K562 (cell line): Measurements from ENCODE around the gene CRYBG1. TPM values are rescaled to one million over a fixed set of nuclear protein-coding genes. Genes with fewer than 3 reads are reported as not detected.

Source experiments
- ATAC-seq: fragments of 200-7000 bp; cut with Tn5 transposase; 3 replicates; pipeline ENCODE4 v1.9.1; 2020; ENCODE audit warnings: moderate library complexity
- BruUV-seq: library from RNA; stranded (reverse); fragments of 400-500 nt; replicated peaks from 2 replicates; lab custom pipeline; 2021; lab: Mats Ljungman, UMichigan
- CTCF ChIA-PET: fragments of 300-600 bp; formaldehyde crosslinking; extraction: SDS; loops from one replicate; lab custom pipeline; 2021; ENCODE audit warnings: low intra/inter-chr PET ratio; lab: Yijun Ruan, JAX
- POLR2A ChIA-PET: fragments of 300-600, 350-650 bp; sonication (Branson Sonifier 250); formaldehyde crosslinking; extraction: SDS; loops from one replicate; lab custom pipeline; 2021; ENCODE audit warnings: antibody characterized with exemption, inconsistent platforms; lab: Yijun Ruan, JAX
- DNase-seq, 4 experiments: peaks; one replicate each; pipeline versions ENCODE4 v3.0.0 to v3.0.0-alpha.2; 2011 to 2018; ENCODE audit warnings: low spot score in 3 of 4, mixed read lengths in 3 of 4; ENCODE audit errors: extremely low read depth in 1 of 4
- FAIRE-seq: peaks from 2 replicates; lab custom pipeline; 2011; peaks lifted over from hg19 to GRCh38; lab: Jason Lieb, UNC
- H2AFZ ChIP-seq: 2 replicates; pipeline ENCODE4 v1.6.0; 2011; ENCODE audit warnings: low read depth, low read length, control low read depth, inconsistent platforms
- H3K27ac ChIP-seq: fragments of 200-600 bp; 3 replicates; pipeline ENCODE4 v1.8.0; 2011; ENCODE audit warnings: low read depth, mild to moderate bottlenecking, control low read depth, inconsistent platforms, low read length, moderate library complexity, mixed read lengths; ENCODE audit errors: extremely low read depth
- H3K27me3 ChIP-seq, 2 experiments: fragments of 300-600 bp in 1 of 2; 2 replicates in 1 of 2; 3 replicates in 1 of 2; pipeline versions ENCODE4 v1.6.0 to v1.8.0; 2011; ENCODE audit warnings: inconsistent platforms in 2 of 2, low read length in 2 of 2, mild to moderate bottlenecking in 1 of 2, mixed read lengths in 1 of 2, moderate library complexity in 1 of 2; ENCODE audit not compliant: control insufficient read depth in 2 of 2, insufficient read depth in 2 of 2
- H3K36me3 ChIP-seq: fragments of 300-600 bp; 3 replicates; pipeline ENCODE4 v1.8.0; 2011; ENCODE audit warnings: mild to moderate bottlenecking, low read length, inconsistent platforms; ENCODE audit not compliant: control insufficient read depth, insufficient read depth
- H3K4me1 ChIP-seq, 2 experiments: fragments of 200-600 bp in 1 of 2; replicated peaks in 1 of 2; 2 replicates in 1 of 2; 3 replicates in 1 of 2; pipeline versions ENCODE4 v1.5.1 to v1.8.0; 2011; ENCODE audit warnings: inconsistent platforms in 2 of 2, low read length in 2 of 2, mild to moderate bottlenecking in 1 of 2, mixed read lengths in 1 of 2, moderate library complexity in 1 of 2; ENCODE audit not compliant: control insufficient read depth in 2 of 2, insufficient read depth in 2 of 2
- H3K4me2 ChIP-seq: 2 replicates; pipeline ENCODE4 v1.6.1; 2011; ENCODE audit warnings: low read length, control low read depth, inconsistent platforms, mixed read lengths; ENCODE audit not compliant: insufficient read depth
- H3K4me3 ChIP-seq: fragments of 200-600 bp; sonication (generic), shearing (Covaris generic); 2 replicates; pipeline ENCODE4 v1.5.1; 2016; ENCODE audit warnings: control low read depth, inconsistent platforms
- H3K79me2 ChIP-seq: fragments of 200-600 bp; 3 replicates; pipeline ENCODE4 v1.8.0; 2011; ENCODE audit warnings: low read length, inconsistent platforms; ENCODE audit not compliant: control insufficient read depth, insufficient read depth
- H3K9ac ChIP-seq, 2 experiments: 2 replicates each; pipeline versions ENCODE4 v1.6.0 to v1.6.1; 2011; ENCODE audit warnings: low read depth in 2 of 2, low read length in 2 of 2, control low read depth in 1 of 2, inconsistent platforms in 1 of 2, mild to moderate bottlenecking in 1 of 2, mixed read lengths in 1 of 2; ENCODE audit not compliant: insufficient read depth in 1 of 2
- H3K9me1 ChIP-seq: one replicate; pipeline ENCODE4 v1.6.0; 2011; ENCODE audit warnings: inconsistent platforms, mild to moderate bottlenecking, low read length, moderate library complexity; ENCODE audit not compliant: control insufficient read depth, insufficient read depth
- H3K9me3 ChIP-seq: replicated peaks from 2 replicates; pipeline ENCODE4 v1.5.1; 2011; ENCODE audit warnings: low read depth, low read length, inconsistent platforms; ENCODE audit not compliant: control insufficient read depth, insufficient read depth
- H4K20me1 ChIP-seq: replicated peaks from 2 replicates; pipeline ENCODE4 v1.6.1; 2011; ENCODE audit warnings: low read length, inconsistent platforms, mixed read lengths; ENCODE audit not compliant: control insufficient read depth, insufficient read depth
- ARHGAP35 ChIP-seq: fragments of 450-650 bp; IDR thresholded peaks from 2 replicates; pipeline ENCODE4 v1.6.1; 2018; ENCODE audit not compliant: partially characterized antibody
- CBFA2T3 ChIP-seq: fragments of 450-650 bp; IDR thresholded peaks from 2 replicates; pipeline ENCODE4 v1.6.1; 2017
- CCNT2 ChIP-seq: IDR thresholded peaks from 2 replicates; pipeline ENCODE4 v1.6.1; 2011; ENCODE audit warnings: borderline replicate concordance, low read depth, mild to moderate bottlenecking, moderate library complexity, mixed read lengths, low read length; ENCODE audit not compliant: insufficient read length; ENCODE audit errors: extremely low read depth
- CEBPZ ChIP-seq: fragments of 150-350 bp; IDR thresholded peaks from 2 replicates; pipeline ENCODE4 v1.6.1; 2014; ENCODE audit warnings: low read depth, mild to moderate bottlenecking, low read length, borderline replicate concordance
- COPS2 ChIP-seq: fragments of 450-650 bp; conservative IDR thresholded peaks from 2 replicates; pipeline ENCODE4 v1.6.1; 2016; ENCODE audit warnings: mild to moderate bottlenecking, moderate library complexity
- CREB1 ChIP-seq, 2 experiments: sonication (generic) in 1 of 2; formaldehyde crosslinking in 1 of 2; IDR thresholded peaks; 2 replicates each; pipeline versions ENCODE4 v1.6.1 to v1.8.0; 2012 to 2022; ENCODE audit warnings: inconsistent platforms in 1 of 2, mild to moderate bottlenecking in 1 of 2, missing genetic modification reagents in 1 of 2, moderate library complexity in 1 of 2
- CTCFL ChIP-seq: IDR thresholded peaks from 2 replicates; pipeline ENCODE4 v1.6.1; 2011; ENCODE audit warnings: borderline replicate concordance, low read depth, mild to moderate bottlenecking, moderate library complexity, low read length; ENCODE audit not compliant: insufficient read depth, poor library complexity, severe bottlenecking
- NELFE ChIP-seq: IDR thresholded peaks from 2 replicates; pipeline ENCODE4 v1.6.1; 2011; ENCODE audit warnings: mild to moderate bottlenecking; ENCODE audit not compliant: insufficient read depth, insufficient read length
- NFXL1 ChIP-seq: fragments of 450-650 bp; formaldehyde crosslinking; IDR thresholded peaks from 2 replicates; pipeline ENCODE4 v1.4.0; 2021; ENCODE audit warnings: mild to moderate bottlenecking
- RB1 ChIP-seq: fragments of 450-650 bp; IDR thresholded peaks from 2 replicates; pipeline ENCODE4 v1.6.1; 2017; ENCODE audit warnings: low read depth, mild to moderate bottlenecking
- RBBP5 ChIP-seq: fragments of 200-600 bp; sonication (generic); IDR thresholded peaks from 2 replicates; pipeline ENCODE4 v1.6.1; 2012; ENCODE audit warnings: borderline replicate concordance, mild to moderate bottlenecking, low read length, control low read depth, inconsistent platforms; ENCODE audit not compliant: insufficient read depth, poor library complexity, severe bottlenecking
- ZFP91 ChIP-seq: sonication (generic); formaldehyde crosslinking; IDR thresholded peaks from 2 replicates; pipeline ENCODE4 v1.8.0; 2022; ENCODE audit warnings: mild to moderate bottlenecking, missing genetic modification reagents
- ZNF175 ChIP-seq: fragments of 200-800 bp; sonication (Bioruptor generic); IDR thresholded peaks from 2 replicates; pipeline ENCODE4 v1.6.1; 2016; ENCODE audit warnings: low read depth, mild to moderate bottlenecking, missing genetic modification characterization, missing compliant biosample characterization
- ZNF212 ChIP-seq: fragments of 450-650 bp; formaldehyde crosslinking; IDR thresholded peaks from 2 replicates; pipeline ENCODE4 v1.4.0; 2020; ENCODE audit warnings: mild to moderate bottlenecking
- ZNF263 ChIP-seq: sonication (generic); formaldehyde crosslinking; IDR thresholded peaks from 2 replicates; pipeline ENCODE4 v1.8.0; 2022; ENCODE audit warnings: mild to moderate bottlenecking, missing genetic modification reagents, borderline replicate concordance
- ZNF561 ChIP-seq: fragments of 450-650 bp; formaldehyde crosslinking; conservative IDR thresholded peaks from 2 replicates; pipeline ENCODE4 v1.4.0; 2020; ENCODE audit warnings: mild to moderate bottlenecking, moderate library complexity
- WGBS: fragments of 100-300 bp; shearing (Covaris generic); methylation state at CpG from one replicate; pipeline ENCODE4 v1.1.6; 2016; ENCODE audit warnings: low coverage, mixed read lengths; ENCODE audit not compliant: insufficient coverage; ENCODE audit errors: missing lambda C conversion rate; 5-methylcytosine and 5-hydroxymethylcytosine counted together
- in situ Hi-C: fragments of 300-500 bp; cut with MboI; formaldehyde crosslinking; loops from 4 replicates; pipeline ENCODE4 v1.15.0; 2018; ENCODE audit warnings: inconsistent platforms, mixed read lengths
- intact Hi-C: fragments of 100-400 bp; cut with micrococcal nuclease; formaldehyde crosslinking; loops from 2 replicates; pipeline ENCODE4 v1.14.2; 2022
- polyA plus RNA-seq, 8 experiments: library from polyadenylated mRNA; depleted of rRNA in 4 of 8; stranded (reverse) in 5 of 8; unstranded in 3 of 8; fragments of >200 nt; fragmentation: Nextera tagmentation in 2 of 8; fragmentation: Illumina TruSeq in 1 of 8; extraction: Ambion mirVana in 2 of 8; extraction: Trizol in 1 of 8; gene quantifications; 2 replicates each; pipeline versions ENCODE4 v1.2.1 to v1.2.3, GENCODE V29; 2011 to 2014; ENCODE audit warnings: inconsistent platforms in 1 of 8, missing spikeins in 1 of 8
- total RNA-seq, 7 experiments: library from RNA; depleted of rRNA in 6 of 7; stranded (reverse); fragments of >200 nt in 6 of 7; fragmentation: Illumina TruSeq in 2 of 7; extraction: Trizol in 2 of 7; gene quantifications; 2 replicates each; pipeline versions ENCODE4 v1.2.1 to v1.2.3, GENCODE V29; 2011 to 2021; ENCODE audit warnings: low replicate concordance in 1 of 7

The CRYBG1 gene
- total and polyA plus RNA-seq, 9 of the 15 experiments (the other 6 are each of a cell fraction or from before 2014, with no cell fraction given), result 0.07 to 0.47 (median 0.11) TPM

GRCh38 chr6:106527117-106527516 is 166.6 kb downstream of the CRYBG1 start:
- H3K9me3 ChIP-seq, result no peaks in the 10 kb centered on the region
- peaks cover 0 to 3% of the 10 kb centered on the region in 2 experiments; a peak in 3 of 5 replicates for H3K27me3 ChIP-seq
- H3K4me1 ChIP-seq, result no peaks in the 10 kb centered on the region
- H4K20me1 ChIP-seq, result no peaks in the 10 kb centered on the region
- H3K27ac ChIP-seq, result no peak overlapping the region
- in situ Hi-C loops, result no loop called here
- H3K9ac ChIP-seq, result no peak overlapping the region
- ATAC-seq (no peak), DNase-seq (no peak), FAIRE-seq (no peak)
- no peak overlapping the region for H2AFZ ChIP-seq
- ChIA-PET CTCF (no interaction called here), POLR2A (no interaction called here)
- no peaks in the 10 kb centered on the region for H3K36me3 ChIP-seq
- no TSS peak for BruUV-seq
- H3K4me3 ChIP-seq, result no peak overlapping the region
- H3K4me2 ChIP-seq, result no peak overlapping the region
- intact Hi-C loops, result no loop called here
- no peaks in the 10 kb centered on the region for H3K9me1 ChIP-seq
- 9% methylated on average over 2 of the region's 2 CpGs for WGBS
- H3K79me2 ChIP-seq, result no peaks in the 10 kb centered on the region
- TF ChIP-seq CCNT2, result no peak
- no peak for TF ChIP-seq RBBP5
- TF ChIP-seq ZNF561 (CRISPR knock-in tag), result no peak
- TF ChIP-seq NFXL1, result no peak
- TF ChIP-seq CREB1 (IDR thresholded peaks at IDR 0.05), result no peak
- TF ChIP-seq CREB1 (CRISPR knock-in tag; IDR thresholded peaks at IDR 0.05), result no peak
- TF ChIP-seq ARHGAP35, result no peak
- no peak for TF ChIP-seq ZNF175 (CRISPR knock-in tag)
- no peak for TF ChIP-seq ZNF263
- TF ChIP-seq RB1, result no peak
- no peak for TF ChIP-seq NELFE
- no peak for TF ChIP-seq COPS2
- TF ChIP-seq CBFA2T3, result no peak
- no peak for TF ChIP-seq CEBPZ
- TF ChIP-seq ZFP91 (CRISPR knock-in tag), result no peak
- TF ChIP-seq CTCFL, result no peak
- no peak for TF ChIP-seq ZNF212 (CRISPR knock-in tag)
